Lower leg skin (tissue), 3 donors: ENCODE results near the gene CEND1.

Experiments used
- POLR2A ChIP-seq, 2 donors: fragments of 450-650 bp; IDR thresholded peaks; one replicate each; pipeline ENCODE4 v1.6.1; 2016 to 2017; ENCODE audit warnings: antibody characterized with exemption in 2 of 2, mild to moderate bottlenecking in 1 of 2, moderate library complexity in 1 of 2
- TF ChIP-seq, protein P1 (sequence below), 3 donors: fragments of 450-650 bp; IDR thresholded peaks; one replicate each; pipeline ENCODE4 v1.5.1; 2016; ENCODE audit warnings: antibody characterized with exemption in 3 of 3, mild to moderate bottlenecking in 3 of 3, moderate library complexity in 2 of 3

- TF ChIP-seq, protein P1, sequence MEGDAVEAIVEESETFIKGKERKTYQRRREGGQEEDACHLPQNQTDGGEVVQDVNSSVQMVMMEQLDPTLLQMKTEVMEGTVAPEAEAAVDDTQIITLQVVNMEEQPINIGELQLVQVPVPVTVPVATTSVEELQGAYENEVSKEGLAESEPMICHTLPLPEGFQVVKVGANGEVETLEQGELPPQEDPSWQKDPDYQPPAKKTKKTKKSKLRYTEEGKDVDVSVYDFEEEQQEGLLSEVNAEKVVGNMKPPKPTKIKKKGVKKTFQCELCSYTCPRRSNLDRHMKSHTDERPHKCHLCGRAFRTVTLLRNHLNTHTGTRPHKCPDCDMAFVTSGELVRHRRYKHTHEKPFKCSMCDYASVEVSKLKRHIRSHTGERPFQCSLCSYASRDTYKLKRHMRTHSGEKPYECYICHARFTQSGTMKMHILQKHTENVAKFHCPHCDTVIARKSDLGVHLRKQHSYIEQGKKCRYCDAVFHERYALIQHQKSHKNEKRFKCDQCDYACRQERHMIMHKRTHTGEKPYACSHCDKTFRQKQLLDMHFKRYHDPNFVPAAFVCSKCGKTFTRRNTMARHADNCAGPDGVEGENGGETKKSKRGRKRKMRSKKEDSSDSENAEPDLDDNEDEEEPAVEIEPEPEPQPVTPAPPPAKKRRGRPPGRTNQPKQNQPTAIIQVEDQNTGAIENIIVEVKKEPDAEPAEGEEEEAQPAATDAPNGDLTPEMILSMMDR (IDR thresholded peaks at IDR 0.05): no peak
- TF ChIP-seq POLR2A (IDR thresholded peaks at IDR 0.05): no peak
These were observed 42.2 kb upstream of the CEND1 start for GRCh38 chr11:831961-832528.
